GM19397 (cell line): ENCODE measurements around the gene EFCAB11.

Source experiments
- ATAC-seq: cut with Tn5 transposase; IDR thresholded peaks from one replicate; pipeline ENCODE4 v1.9.1; 2021; ENCODE audit warnings: mild to moderate bottlenecking, moderate library complexity; ENCODE audit not compliant: unreplicated experiment

The EFCAB11 gene

GRCh38 chr14:89775946-89776345, 178.6 kb downstream of the EFCAB11 start:
- ATAC-seq, result no peak

- ATAC-seq, result no peak
Observed at GRCh38 chr14:89775151-89775550, 179.4 kb downstream of the EFCAB11 start.

GRCh38 chr14:89773644-89774316, 180.8 kb downstream of the EFCAB11 start:
- peak; percentile 83 for ATAC-seq

DNA sequence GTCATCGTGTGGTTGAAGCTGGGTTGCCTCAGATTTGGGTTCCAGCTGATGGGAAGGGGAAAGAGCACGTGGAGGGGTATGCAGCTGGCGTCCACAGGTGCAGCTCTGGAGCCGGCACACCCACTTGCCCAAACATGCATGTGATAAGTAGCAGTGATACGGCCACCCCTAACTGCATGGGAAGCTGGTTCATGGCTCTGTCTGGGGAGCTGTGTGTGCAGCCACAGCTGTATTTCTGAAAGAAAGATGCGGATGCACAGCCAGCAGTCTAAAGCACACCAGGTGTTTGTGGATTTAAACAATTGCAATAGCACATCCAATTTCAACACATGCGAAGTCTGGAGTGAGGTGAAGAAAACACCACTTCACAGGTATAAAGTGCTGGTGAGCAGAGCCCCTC, 181.4 kb downstream of the EFCAB11 start:
- peak; percentile 48 for ATAC-seq

DNA sequence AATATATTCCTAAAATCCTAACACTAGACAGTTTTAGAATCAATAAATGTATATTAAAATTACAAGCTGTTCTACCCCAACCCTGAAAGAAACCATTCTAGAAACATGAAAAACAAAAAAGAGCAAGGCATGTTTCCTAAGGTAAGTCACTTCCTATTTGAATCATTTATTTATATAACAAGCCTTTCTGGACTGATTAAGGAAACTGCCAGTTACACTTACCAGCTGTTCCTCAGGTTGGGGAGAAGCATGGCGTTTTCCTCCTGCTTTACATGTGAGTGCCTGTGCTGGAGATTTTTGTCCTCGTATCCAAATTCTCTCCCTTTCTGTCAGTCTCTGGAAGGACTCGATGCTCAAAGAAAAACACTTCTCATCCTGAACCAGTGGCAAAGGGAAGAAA, 183.3 kb downstream of the EFCAB11 start:
- no peak for ATAC-seq

DNA sequence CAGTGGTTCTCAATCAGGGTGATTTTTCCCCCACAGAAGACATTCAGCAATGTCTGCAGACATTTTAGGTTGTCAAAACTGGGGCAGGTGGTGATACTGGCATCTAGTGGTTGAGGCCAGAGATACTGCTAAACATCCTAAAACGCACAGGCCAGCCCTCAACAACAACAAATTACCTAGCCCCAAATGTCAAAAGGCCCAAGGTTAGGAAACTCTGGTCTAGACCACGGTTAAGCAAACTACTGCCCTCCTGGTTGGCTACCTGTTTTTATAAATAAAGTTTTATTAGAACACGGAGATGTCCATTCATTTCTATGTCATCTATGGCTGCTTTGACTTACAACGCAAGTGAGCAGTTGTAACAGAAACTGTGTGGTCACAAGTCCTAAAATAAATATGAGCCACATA, 186.7 kb downstream of the EFCAB11 start:
- peak; percentile 60 for ATAC-seq

DNA sequence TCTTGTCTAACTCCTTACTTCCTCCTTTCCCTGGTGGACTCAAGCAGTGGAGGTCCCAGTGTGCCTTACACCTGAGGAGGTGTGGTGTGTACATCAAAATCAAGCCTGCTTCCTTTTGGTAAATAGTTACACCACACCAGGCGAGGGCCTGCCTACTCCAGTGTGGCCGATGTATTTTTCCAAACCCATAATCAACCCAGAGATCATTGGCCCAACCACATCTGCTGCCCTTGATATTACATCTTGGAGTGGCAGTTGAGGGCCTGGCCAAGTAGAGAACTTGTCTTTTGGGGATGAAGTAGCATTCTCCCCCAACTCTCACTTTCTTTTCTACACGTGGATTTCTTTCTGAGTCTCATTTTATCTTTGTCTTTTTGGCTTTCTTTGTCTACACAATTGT, 187.4 kb downstream of the EFCAB11 start:
- no peak for ATAC-seq

GRCh38 chr14:89765346-89765745, 189.2 kb downstream of the EFCAB11 start:
- no peak for ATAC-seq

GRCh38 chr14:89760086-89760485, 194.4 kb downstream of the EFCAB11 start:
- ATAC-seq, result no peak

DNA sequence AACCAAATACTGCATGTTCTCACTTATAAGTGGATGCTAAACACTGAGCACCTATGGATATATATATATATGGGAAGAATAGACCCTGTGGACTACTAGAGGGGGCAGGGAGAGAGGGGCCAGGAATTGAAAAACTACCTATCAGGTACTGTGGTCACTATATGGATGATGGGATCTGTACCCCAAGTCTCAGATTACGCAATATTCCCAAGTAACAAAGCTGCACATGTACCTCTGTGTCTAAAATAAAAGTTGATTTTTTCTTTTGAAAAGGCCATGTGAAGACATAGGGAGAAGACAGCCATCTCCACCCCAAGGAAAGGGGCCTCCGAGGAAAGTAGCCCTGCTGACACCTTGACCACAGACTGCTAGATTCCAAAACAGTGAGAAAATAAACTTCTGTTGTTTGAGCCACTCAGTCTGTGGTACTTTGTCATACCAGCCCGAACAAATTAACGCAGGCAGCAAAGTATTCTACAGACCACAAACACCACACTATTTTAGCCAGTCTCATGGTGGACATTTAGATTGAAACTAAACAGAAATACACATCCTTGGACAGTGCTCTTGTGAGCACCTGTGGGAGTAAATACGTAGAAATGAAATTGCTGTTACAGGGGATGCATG, 197.1 kb downstream of the EFCAB11 start:
- no peak for ATAC-seq

DNA sequence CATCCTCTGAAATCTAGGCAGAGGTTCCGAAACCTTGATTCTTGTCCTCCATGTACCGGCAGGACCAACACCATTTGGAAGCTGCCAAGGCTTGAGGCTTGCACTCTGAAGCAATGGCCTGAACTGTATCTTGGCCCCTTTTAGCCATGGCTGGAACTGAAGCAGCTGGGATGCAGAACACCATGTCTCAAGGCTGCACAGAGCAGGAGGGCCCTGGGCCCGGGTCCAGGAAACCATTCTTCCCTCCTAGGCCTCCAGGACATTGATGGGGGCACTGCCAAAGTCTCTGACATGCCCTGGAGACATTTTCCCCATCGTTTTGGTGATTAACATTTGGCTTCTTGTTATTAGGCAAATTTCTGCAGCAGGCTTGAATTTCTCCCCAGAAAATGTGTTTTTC, 198.7 kb downstream of the EFCAB11 start:
- ATAC-seq, result no peak

DNA sequence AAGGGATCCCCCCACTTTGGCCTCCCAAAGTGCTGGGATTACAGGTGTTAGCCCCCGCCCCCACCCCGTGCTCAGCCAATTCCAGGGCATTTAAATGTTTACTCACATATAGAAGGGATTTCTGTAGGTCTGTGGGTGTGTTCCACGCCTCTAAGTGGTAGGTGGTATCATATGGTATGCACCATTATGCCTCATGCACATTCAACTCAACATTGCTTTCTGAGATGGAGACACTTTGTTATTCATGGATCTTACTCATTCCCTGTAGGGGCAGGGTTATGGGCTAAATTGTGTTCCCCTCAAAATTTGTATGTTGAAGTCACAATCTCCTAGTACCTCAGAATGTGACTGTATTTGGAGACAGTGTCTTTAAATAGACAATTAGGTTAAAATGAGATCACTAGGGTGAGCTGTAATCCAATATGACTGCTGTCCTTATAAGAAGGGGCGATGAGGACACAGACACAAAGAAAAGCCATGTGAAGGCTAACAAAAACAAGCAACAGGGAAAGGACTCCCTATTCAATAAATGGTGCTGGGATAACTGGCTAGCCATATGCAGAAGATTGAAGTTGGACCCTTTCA, 200.6 kb downstream of the EFCAB11 start:
- no peak for ATAC-seq

DNA sequence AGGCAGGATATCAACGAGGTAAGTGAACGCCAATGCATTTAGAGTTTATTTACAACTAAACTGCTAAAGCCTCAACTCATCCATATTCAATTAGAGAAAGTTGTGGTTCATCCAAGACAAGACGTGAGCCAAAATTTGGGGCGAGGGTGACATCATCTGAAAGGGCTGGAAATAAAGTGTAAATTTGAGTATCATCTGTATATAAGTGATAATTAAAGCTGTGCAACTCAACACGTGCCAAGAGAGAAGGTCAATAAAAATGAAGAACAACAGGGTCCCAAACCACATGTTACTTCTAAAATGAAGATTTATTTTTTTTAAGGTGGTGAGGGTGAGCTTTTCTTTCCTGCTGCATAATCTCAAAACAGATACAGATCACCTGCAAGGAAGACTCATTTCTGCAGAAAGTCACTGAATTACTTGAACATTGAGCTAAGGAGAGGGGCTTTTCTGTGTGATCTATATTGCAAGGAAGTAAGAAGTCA, 203.6 kb downstream of the EFCAB11 start:
- no peak for ATAC-seq

DNA sequence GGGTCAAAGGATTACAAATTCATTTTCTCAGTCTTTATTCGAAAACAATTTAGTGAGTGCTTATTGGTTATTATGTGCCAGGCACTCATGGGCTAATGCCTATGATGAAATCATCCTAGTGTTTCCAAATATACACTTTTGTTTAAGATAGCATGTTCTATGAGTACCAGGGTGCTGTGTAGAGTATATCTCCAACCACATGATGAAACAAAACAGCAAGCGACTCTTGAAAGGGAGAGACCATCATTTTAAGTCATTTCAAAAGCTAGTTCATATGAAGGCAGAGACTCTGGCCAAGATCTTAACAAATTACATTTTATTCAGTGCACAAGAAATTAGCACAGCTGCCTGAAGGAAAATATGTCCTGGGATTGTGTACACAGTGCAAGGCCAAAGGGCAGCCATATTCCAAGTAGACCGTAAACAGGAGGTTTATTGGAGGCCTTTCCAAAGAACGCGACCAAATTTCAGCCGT, 204.2 kb downstream of the EFCAB11 start:
- no peak for ATAC-seq

- no peak for ATAC-seq
Observed at GRCh38 chr14:89748004-89748403, 206.5 kb downstream of the EFCAB11 start.

DNA sequence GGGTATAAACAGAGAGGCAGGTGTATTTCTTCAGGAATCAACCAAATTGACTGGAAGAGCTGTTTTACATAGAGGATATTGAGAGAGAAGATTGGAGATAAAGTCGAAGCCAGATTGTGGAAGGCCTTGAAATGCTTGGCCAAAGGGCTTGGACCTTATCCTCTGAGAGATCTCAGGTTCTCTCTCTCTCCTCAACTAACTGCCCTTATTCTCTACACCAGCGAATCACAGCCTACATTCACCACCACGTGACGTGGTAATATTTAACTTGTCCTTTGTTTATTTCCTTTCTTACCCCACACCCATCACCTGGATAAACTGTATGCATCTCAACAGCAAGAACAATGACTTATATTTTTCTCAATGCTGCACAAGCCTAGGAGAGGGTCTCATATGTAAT, 207.4 kb downstream of the EFCAB11 start:
- ATAC-seq, result no peak

GRCh38 chr14:89746654-89747053, 207.9 kb downstream of the EFCAB11 start:
- ATAC-seq, result no peak

DNA sequence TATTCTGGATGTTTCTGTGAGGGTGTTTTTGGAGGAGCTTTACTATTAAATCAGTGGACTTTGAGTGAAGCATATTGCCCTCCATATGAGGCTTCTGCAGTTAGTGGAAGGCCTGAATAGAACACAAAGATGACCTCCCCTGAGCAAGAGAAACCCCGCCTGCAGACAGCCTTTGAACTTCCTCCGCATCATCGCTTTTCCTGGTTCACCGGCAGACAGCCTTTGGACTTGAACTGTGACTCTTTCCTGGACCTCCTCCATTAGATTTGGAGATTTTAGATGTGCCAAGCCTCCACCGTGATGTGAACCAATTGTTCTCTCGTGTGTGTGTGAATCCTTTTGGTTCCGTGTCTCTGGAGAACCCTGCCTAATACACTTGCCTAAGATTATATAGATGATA, 208.4 kb downstream of the EFCAB11 start:
- ATAC-seq, result no peak
